Breast epithelium (tissue), 4 donors: ENCODE measurements around the gene GNA12. TPM values are rescaled to one million over a fixed set of nuclear protein-coding genes. Genes with fewer than 3 reads are reported as not detected.

Experiments
- DNase-seq, 2 donors: peaks; one replicate each; pipeline ENCODE4 v3.0.0-alpha.2; 2019; ENCODE audit warnings: low spot score in 2 of 2
- H3K27ac ChIP-seq, 2 donors: fragments of 200-600 bp; sonication (generic) in 1 of 2; one replicate each; pipeline ENCODE4 v1.5.1; 2016 to 2019; ENCODE audit warnings: mild to moderate bottlenecking in 1 of 2
- H3K27me3 ChIP-seq, 2 donors: fragments of 200-600 bp; sonication (generic) in 1 of 2; one replicate each; pipeline versions ENCODE4 v1.5.1 to v1.6.0; 2017 to 2019; ENCODE audit warnings: control low read depth in 1 of 2, mild to moderate bottlenecking in 1 of 2
- H3K36me3 ChIP-seq: fragments of 200-600 bp; one replicate; pipeline ENCODE4 v1.5.1; 2019
- H3K4me1 ChIP-seq, 2 donors: fragments of 200-600 bp; sonication (generic); one replicate each; pipeline ENCODE4 v1.5.1; 2016 to 2019; ENCODE audit warnings: control low read depth in 1 of 2
- H3K4me3 ChIP-seq, 3 donors: fragments of 200-600 bp; sonication (generic); 1 replicate in 2 of 3; 2 replicates in 1 of 3; pipeline ENCODE4 v1.5.1; 2016 to 2019; ENCODE audit warnings: mild to moderate bottlenecking in 3 of 3, moderate library complexity in 2 of 3
- H3K9me3 ChIP-seq, 2 donors: fragments of 200-600 bp; sonication (generic) in 1 of 2; one replicate each; pipeline ENCODE4 v1.5.1; 2016 to 2019; ENCODE audit warnings: control low read depth in 1 of 2
- POLR2A ChIP-seq: fragments of 450-650 bp; IDR thresholded peaks from one replicate; pipeline ENCODE4 v1.6.1; 2016; ENCODE audit warnings: antibody characterized with exemption, mild to moderate bottlenecking, moderate library complexity
- POLR2AphosphoS5 ChIP-seq, 3 donors: sonication (generic); formaldehyde crosslinking; IDR thresholded peaks; one replicate each; pipeline ENCODE4 v1.6.1; 2017; ENCODE audit warnings: antibody characterized with exemption in 3 of 3
- intact Hi-C: fragments of 100-400 bp; cut with DNase I; formaldehyde crosslinking; loops from one replicate; pipeline ENCODE4 v1.15.1; 2023; ENCODE audit warnings: low total_unique reads
- total RNA-seq, 3 donors: library from RNA; depleted of rRNA; stranded (reverse); fragments of >200 nt; gene quantifications; one replicate each; pipeline ENCODE4 v1.1.0, GENCODE V29; 2016
- TF ChIP-seq, protein P1 (sequence below), 3 donors: fragments of 450-650 bp; IDR thresholded peaks; one replicate each; pipeline ENCODE4 v1.5.1; 2016 to 2017; ENCODE audit warnings: antibody characterized with exemption in 3 of 3, mild to moderate bottlenecking in 3 of 3, moderate library complexity in 3 of 3

Gene GNA12
- total RNA-seq, 3 donors from 2014 or later: 11.3 to 31.4 (median 24.9) TPM

DNA sequence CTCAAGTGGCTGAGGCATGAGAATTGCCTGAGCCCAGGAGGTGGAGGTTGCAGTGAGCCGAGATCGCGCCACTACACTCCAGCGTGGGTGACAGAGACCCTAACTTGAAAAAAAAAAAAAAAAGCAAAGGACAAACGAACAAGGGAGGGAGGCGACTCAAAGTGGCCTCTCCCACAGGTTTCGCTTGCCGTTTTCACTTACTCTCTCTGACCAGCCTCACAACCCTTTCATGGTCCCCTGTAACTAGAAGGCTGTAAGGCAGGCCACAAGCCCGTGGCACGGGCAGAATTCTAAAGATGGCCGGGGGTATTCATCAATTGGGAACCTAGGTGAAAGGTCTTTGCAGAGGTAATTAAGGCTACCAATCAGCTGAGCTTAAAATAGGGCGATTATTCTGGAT is 25.5 kb downstream of the GNA12 start:
- TF ChIP-seq POLR2A (no peak), POLR2AphosphoS5 (IDR thresholded peaks at IDR 0.05) (no peak)
- TF ChIP-seq, protein P1, sequence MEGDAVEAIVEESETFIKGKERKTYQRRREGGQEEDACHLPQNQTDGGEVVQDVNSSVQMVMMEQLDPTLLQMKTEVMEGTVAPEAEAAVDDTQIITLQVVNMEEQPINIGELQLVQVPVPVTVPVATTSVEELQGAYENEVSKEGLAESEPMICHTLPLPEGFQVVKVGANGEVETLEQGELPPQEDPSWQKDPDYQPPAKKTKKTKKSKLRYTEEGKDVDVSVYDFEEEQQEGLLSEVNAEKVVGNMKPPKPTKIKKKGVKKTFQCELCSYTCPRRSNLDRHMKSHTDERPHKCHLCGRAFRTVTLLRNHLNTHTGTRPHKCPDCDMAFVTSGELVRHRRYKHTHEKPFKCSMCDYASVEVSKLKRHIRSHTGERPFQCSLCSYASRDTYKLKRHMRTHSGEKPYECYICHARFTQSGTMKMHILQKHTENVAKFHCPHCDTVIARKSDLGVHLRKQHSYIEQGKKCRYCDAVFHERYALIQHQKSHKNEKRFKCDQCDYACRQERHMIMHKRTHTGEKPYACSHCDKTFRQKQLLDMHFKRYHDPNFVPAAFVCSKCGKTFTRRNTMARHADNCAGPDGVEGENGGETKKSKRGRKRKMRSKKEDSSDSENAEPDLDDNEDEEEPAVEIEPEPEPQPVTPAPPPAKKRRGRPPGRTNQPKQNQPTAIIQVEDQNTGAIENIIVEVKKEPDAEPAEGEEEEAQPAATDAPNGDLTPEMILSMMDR (IDR thresholded peaks at IDR 0.05): no peak
- H3K9me3 ChIP-seq: no peaks in the 10 kb centered on the region
- H3K4me1 ChIP-seq: peaks cover 3 to 10% of the 10 kb centered on the region in 2 donors
- H3K36me3 ChIP-seq: no peaks in the 10 kb centered on the region
- no peak for DNase-seq
- intact Hi-C loops: no loop called here
- no peak overlapping the region for H3K27ac ChIP-seq
- H3K4me3 ChIP-seq: no peak overlapping the region
- H3K27me3 ChIP-seq: no peaks in the 10 kb centered on the region

DNA sequence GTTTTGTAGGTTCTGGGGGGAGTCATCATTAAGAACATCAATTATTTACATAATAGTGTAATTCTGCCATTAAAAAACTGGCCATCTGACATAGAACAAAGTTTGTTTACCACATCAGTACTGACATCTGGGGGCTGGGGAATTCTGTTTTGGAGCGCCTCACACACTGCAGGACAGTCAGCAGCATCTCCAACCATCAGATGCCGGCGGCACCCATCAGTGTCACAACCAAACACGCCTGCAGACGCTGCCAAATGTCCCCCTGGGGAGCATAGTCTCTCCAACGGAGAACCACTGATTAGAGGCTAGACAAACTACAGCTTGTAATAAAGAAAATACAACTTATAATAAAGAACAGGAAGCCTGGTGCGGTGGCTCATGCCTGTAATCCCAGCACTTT is 26.0 kb downstream of the GNA12 start:
- Histone ChIP-seq H3K36me3 (no peaks in the 10 kb centered on the region), H3K27ac (no peak overlapping the region), H3K4me1 (peaks cover 3 to 10% of the 10 kb centered on the region in 2 donors), H3K4me3 (no peak overlapping the region), H3K27me3 (no peaks in the 10 kb centered on the region), H3K9me3 (no peaks in the 10 kb centered on the region)
- intact Hi-C loops: no loop called here
- TF ChIP-seq POLR2A (no peak), POLR2AphosphoS5 (IDR thresholded peaks at IDR 0.05) (no peak)
- TF ChIP-seq, protein P1 (IDR thresholded peaks at IDR 0.05): no peak
- DNase-seq: no peak

GRCh38 chr7:2817456-2817855 is 26.7 kb downstream of the GNA12 start:
- Histone ChIP-seq H3K4me3 (no peak overlapping the region), H3K27ac (peak overlapping the region in 1 of 2 donors; percentile 7), H3K27me3 (no peaks in the 10 kb centered on the region), H3K4me1 (peaks cover 3 to 10% of the 10 kb centered on the region in 2 donors), H3K9me3 (no peaks in the 10 kb centered on the region), H3K36me3 (no peaks in the 10 kb centered on the region)
- intact Hi-C loops: no loop called here
- DNase-seq: no peak
- TF ChIP-seq POLR2AphosphoS5 (IDR thresholded peaks at IDR 0.05) (no peak), POLR2A (no peak)
- TF ChIP-seq, protein P1 (IDR thresholded peaks at IDR 0.05): no peak

DNA sequence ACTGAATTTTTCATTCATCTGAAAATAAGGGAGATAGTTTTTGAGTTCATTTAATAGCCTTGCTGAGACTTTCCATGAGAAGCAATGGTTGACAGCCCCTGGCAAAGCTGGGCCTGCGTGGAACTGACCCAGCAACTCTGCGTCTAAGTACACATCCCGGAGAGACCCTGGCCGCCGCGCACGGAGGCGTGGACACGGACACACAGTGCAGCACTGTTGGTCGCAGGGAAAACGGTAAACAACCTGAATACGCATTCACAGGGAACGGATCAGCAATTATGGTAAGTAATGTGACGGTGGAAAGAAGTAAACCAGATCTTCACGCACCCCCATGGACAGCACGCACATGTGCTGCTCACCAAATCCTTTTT is 28.2 kb downstream of the GNA12 start:
- H3K27me3 ChIP-seq: no peaks in the 10 kb centered on the region
- H3K4me3 ChIP-seq: no peak overlapping the region
- peak overlapping the region in 1 of 2 donors; percentile 85 for H3K27ac ChIP-seq
- TF ChIP-seq POLR2A: no peak
- TF ChIP-seq, protein P1 (IDR thresholded peaks at IDR 0.05): no peak
- TF ChIP-seq POLR2AphosphoS5 (IDR thresholded peaks at IDR 0.05): no peak
- intact Hi-C loops: no loop called here
- H3K4me1 ChIP-seq: peaks cover 5 to 8% of the 10 kb centered on the region in 2 donors
- H3K9me3 ChIP-seq: no peaks in the 10 kb centered on the region
- no peaks in the 10 kb centered on the region for H3K36me3 ChIP-seq
- DNase-seq: no peak

- H3K27me3 ChIP-seq: no peaks in the 10 kb centered on the region
- H3K36me3 ChIP-seq: no peaks in the 10 kb centered on the region
- no peak overlapping the region for H3K4me3 ChIP-seq
- H3K4me1 ChIP-seq: peaks cover 5 to 13% of the 10 kb centered on the region in 2 donors
- peak overlapping the region; percentile 35 to 85 for H3K27ac ChIP-seq
- intact Hi-C loops: no loop called here
- TF ChIP-seq, protein P1 (IDR thresholded peaks at IDR 0.05): no peak
- TF ChIP-seq POLR2AphosphoS5 (IDR thresholded peaks at IDR 0.05) (no peak), POLR2A (no peak)
- peak in 1 of 2 donors; percentile 43 for DNase-seq
- no peaks in the 10 kb centered on the region for H3K9me3 ChIP-seq
Observed at GRCh38 chr7:2814946-2815874, 28.9 kb downstream of the GNA12 start.
